Activated CD4-positive, alpha-beta memory T cell treated with anti-CD3 and anti-CD28 coated beads, Interleukin-2, amount 10 ng/mL, durations not matched to agents 7 days and 5 days (primary cell): ENCODE data around the gene PEX5. TPM values are rescaled to one million over a fixed set of nuclear protein-coding genes. Genes with fewer than 3 reads are reported as not detected.
"Not testable (repeated sequence)": the region's sequence is repeated elsewhere in the genome, so short reads cannot be mapped to it uniquely, and the experiment has no call there.

Experiments used
- CTCF ChIA-PET: fragments of 350-600 bp; sonication (Branson Sonifier 250); formaldehyde crosslinking; loops from one replicate; lab custom pipeline; 2021; ENCODE audit warnings: antibody characterized with exemption, inconsistent platforms; lab: Charles Lee
- POLR2A ChIA-PET: fragments of 350-600 bp; sonication (Branson Sonifier 250); formaldehyde crosslinking; loops from one replicate; lab custom pipeline; 2021; ENCODE audit warnings: antibody characterized with exemption; lab: Charles Lee
- DNase-seq: peaks from one replicate; pipeline ENCODE4 v3.0.0-alpha.2; 2020
- H3K27ac Mint-ChIP-seq: one replicate; pipeline ENCODE4 v1.8.0; 2021; ENCODE audit warnings: mild to moderate bottlenecking, mixed read lengths
- H3K27me3 Mint-ChIP-seq: one replicate; pipeline ENCODE4 v1.8.0; 2021; ENCODE audit warnings: mixed read lengths
- H3K36me3 Mint-ChIP-seq: one replicate; pipeline ENCODE4 v1.8.0; 2021; ENCODE audit warnings: low read depth, mixed read lengths
- H3K4me1 Mint-ChIP-seq: one replicate; pipeline ENCODE4 v1.8.0; 2021; ENCODE audit warnings: mixed read lengths
- H3K4me3 Mint-ChIP-seq: one replicate; pipeline ENCODE4 v1.8.0; 2021; ENCODE audit warnings: mild to moderate bottlenecking, mixed read lengths
- H3K9me3 Mint-ChIP-seq: one replicate; pipeline ENCODE4 v1.8.0; 2021; ENCODE audit warnings: mixed read lengths
- total RNA-seq, 2 experiments: library from RNA; stranded (reverse); gene quantifications; one replicate each; pipeline ENCODE4 v1.2.3, GENCODE V29; 2021

The PEX5 gene
- total RNA-seq, 2 experiments from 2014 or later: 15.0 to 15.4 TPM

- ChIA-PET POLR2A (no interaction called here), CTCF (no interaction called here)
- DNase-seq: no peak
- H3K4me1 Mint-ChIP-seq: no peaks in the 10 kb centered on the region
- H3K27me3 Mint-ChIP-seq: peaks cover 25% of the 10 kb centered on the region
- H3K9me3 Mint-ChIP-seq: peaks cover 42% of the 10 kb centered on the region
- H3K36me3 Mint-ChIP-seq: peaks cover 7% of the 10 kb centered on the region
- no peak overlapping the region for H3K27ac Mint-ChIP-seq
- no peak overlapping the region for H3K4me3 Mint-ChIP-seq
These were observed 19.5 kb upstream of the PEX5 start for GRCh38 chr12:7169951-7170350.

GRCh38 chr12:7171854-7172253 is 17.6 kb upstream of the PEX5 start:
- no peak for DNase-seq
- peaks cover 33% of the 10 kb centered on the region for H3K27me3 Mint-ChIP-seq
- CTCF ChIA-PET: no interaction called here
- H3K9me3 Mint-ChIP-seq: peaks cover 38% of the 10 kb centered on the region
- H3K4me3 Mint-ChIP-seq: no peak overlapping the region
- H3K4me1 Mint-ChIP-seq: no peaks in the 10 kb centered on the region
- POLR2A ChIA-PET: no interaction called here
- peaks cover 7% of the 10 kb centered on the region for H3K36me3 Mint-ChIP-seq
- H3K27ac Mint-ChIP-seq: no peak overlapping the region

GRCh38 chr12:7175493-7175892 is 14.0 kb upstream of the PEX5 start:
- DNase-seq: no peak
- H3K4me1 Mint-ChIP-seq: no peaks in the 10 kb centered on the region
- H3K36me3 Mint-ChIP-seq: no peaks in the 10 kb centered on the region
- H3K4me3 Mint-ChIP-seq: no peak overlapping the region
- ChIA-PET CTCF (no interaction called here), POLR2A (no interaction called here)
- no peak overlapping the region for H3K27ac Mint-ChIP-seq
- peaks cover 43% of the 10 kb centered on the region for H3K27me3 Mint-ChIP-seq
- peaks cover 10% of the 10 kb centered on the region for H3K9me3 Mint-ChIP-seq

DNA sequence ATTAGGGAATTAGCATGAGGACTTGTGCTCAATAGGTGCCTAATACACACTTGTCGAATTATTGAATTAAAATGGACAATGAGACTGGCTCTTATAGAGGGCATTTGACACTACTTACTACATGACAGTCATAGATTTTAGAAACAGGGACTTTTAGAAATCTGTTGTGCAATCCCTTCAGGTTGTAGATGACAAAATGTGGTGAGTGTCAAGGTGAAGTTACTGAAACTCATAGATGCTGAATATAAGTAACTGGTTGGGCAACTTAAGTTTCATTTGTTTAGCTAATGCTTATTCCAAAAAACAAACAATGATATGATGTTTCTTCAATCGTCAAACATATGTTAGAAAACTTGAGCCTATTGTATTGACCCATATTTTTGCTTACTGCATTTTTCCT is 12.9 kb upstream of the PEX5 start:
- Mint-ChIP-seq H3K9me3 (peaks cover 5% of the 10 kb centered on the region), H3K36me3 (no peaks in the 10 kb centered on the region), H3K27ac (no peak overlapping the region), H3K27me3 (peaks cover 47% of the 10 kb centered on the region), H3K4me3 (no peak overlapping the region), H3K4me1 (no peaks in the 10 kb centered on the region)
- POLR2A ChIA-PET: no interaction called here
- DNase-seq: no peak
- CTCF ChIA-PET: no interaction called here

DNA sequence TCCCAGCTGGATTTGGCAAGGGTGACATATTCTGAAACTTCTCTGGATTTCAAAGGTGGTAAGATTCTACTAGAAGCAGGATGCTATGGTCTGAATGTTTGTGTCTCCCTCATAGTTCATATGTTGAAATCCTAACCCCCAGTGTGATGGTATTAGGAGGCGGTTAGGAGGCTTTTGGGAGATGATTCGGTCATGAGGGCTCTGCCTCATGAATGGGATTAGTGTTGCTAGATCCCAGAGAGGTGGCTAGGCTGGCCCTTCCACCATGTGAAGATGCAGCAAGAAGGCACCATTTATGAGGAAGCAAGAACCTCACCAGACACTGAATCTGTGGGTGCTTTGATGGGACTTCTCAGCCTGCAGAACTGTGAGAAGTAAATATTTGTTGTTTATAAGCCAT is 11.0 kb upstream of the PEX5 start:
- CTCF ChIA-PET: no interaction called here
- no peaks in the 10 kb centered on the region for H3K4me1 Mint-ChIP-seq
- DNase-seq: no peak
- H3K36me3 Mint-ChIP-seq: no peaks in the 10 kb centered on the region
- no peak overlapping the region for H3K27ac Mint-ChIP-seq
- no peak overlapping the region for H3K4me3 Mint-ChIP-seq
- POLR2A ChIA-PET: no interaction called here
- no peaks in the 10 kb centered on the region for H3K9me3 Mint-ChIP-seq
- H3K27me3 Mint-ChIP-seq: peaks cover 42% of the 10 kb centered on the region

DNA sequence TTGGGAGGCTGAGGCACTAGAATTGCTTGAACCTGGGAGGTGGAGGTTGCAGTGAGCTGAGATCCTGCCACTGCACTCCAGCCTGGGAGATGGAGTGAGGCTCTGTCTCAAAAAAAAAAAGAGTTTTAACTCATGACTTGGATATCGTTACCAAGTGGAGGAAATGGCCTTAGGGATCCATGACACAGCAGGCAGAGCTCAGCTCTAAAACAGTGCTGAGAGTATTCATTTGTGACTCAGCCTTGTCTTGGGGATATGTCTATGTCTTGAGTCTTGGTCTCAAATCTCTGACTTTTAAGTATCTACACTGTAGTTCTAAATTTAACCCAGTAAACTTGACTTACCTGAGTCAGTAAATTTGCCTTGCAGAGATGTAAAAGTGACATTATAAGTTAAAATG is 8.8 kb upstream of the PEX5 start:
- Mint-ChIP-seq H3K36me3 (no peaks in the 10 kb centered on the region), H3K27ac (no peak overlapping the region), H3K4me3 (no peak overlapping the region), H3K9me3 (no peaks in the 10 kb centered on the region), H3K27me3 (peaks cover 25% of the 10 kb centered on the region), H3K4me1 (no peaks in the 10 kb centered on the region)
- CTCF ChIA-PET: no interaction called here
- POLR2A ChIA-PET: no interaction called here
- DNase-seq: no peak

DNA sequence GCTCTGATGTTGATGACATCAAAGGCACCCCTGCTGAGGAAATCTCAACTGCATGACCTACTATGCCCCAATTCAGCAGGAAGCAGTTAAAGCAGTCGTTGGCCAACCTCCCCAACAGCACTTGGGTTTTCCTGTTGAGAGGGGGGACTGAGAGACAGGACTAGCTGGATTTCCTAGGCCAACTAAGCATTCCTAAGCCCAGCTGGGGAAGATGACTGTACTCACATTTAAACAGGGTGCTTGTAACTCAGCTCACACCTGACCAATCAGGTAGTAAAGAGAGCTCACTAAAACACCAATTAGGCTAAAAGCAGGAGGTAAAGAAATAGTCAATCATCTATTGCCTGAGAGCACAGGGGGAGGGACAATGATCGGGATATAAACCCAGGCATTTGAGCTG is 3.4 kb upstream of the PEX5 start:
- peaks cover 22% of the 10 kb centered on the region for H3K4me1 Mint-ChIP-seq
- POLR2A ChIA-PET, H3K4me3 Mint-ChIP-seq, H3K27me3 Mint-ChIP-seq, DNase-seq, H3K36me3 Mint-ChIP-seq, H3K9me3 Mint-ChIP-seq, H3K27ac Mint-ChIP-seq: not testable (repeated sequence)
- CTCF ChIA-PET: interaction anchor here (0.7 kb wide), 1 partner anchor 216 kb away, joined by 4 read pairs; no protein-coding TSS in a partner anchor

DNA sequence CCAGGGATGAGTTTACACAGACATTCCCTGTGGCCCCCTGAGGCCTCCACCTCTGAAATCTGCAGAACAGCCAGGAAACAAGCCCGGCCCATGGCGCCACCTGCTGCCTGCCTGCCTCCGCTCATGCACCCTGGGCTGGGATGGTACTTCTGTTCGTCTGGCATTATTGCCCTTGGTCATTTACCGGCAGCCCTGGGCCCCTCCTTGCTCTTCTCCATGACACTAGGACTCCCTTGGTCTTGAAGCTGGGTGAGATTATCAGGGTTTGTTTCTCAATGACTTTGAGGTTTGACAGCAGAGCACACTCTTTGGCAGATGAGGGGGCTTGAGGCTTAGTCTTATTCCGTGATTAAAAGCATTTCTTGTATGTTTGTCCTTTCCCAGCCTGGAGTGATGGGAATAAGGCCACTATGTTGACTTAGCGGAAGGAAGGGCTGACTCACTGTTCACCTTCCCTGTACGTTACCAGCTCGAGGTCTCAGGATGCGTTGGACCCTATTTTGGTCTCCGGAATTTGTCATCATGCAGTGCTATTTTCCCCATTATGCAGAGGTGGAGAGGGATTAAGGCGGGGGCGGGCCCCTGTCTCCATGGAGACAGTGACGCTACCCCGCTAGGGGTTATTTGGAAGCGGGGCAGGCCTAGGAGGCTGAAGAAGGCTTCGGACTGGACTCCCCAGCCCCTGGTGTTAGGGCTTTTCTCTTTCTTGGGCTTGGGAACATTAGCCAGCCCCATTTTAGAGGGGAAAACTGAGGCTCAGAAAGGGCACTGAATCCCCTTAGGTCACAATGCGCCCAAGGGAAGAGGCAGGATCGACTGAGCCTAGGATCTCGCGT is 706 bp upstream of the PEX5 start:
- H3K36me3 Mint-ChIP-seq: peaks cover 15% of the 10 kb centered on the region
- peaks cover 27% of the 10 kb centered on the region for H3K4me1 Mint-ChIP-seq
- H3K27ac Mint-ChIP-seq: peak overlapping the region; percentile 84
- no peaks in the 10 kb centered on the region for H3K27me3 Mint-ChIP-seq
- ChIA-PET POLR2A (interaction anchor here (0.6 to 1.0 kb wide), 3 partner anchors 17 to 838 kb away, joined by 3 read pairs; no protein-coding TSS in a partner anchor), CTCF (interaction anchor here (0.8 kb wide), 2 partner anchors 44 to 77 kb away, joined by 4 read pairs; no protein-coding TSS in a partner anchor)
- no peaks in the 10 kb centered on the region for H3K9me3 Mint-ChIP-seq
- H3K4me3 Mint-ChIP-seq: peak overlapping the region; percentile 85
- peak; percentile 71 for DNase-seq

- Mint-ChIP-seq H3K27me3 (no peaks in the 10 kb centered on the region), H3K4me3 (peak overlapping the region; percentile 85), H3K4me1 (peaks cover 27% of the 10 kb centered on the region), H3K36me3 (peaks cover 19% of the 10 kb centered on the region), H3K27ac (no peak overlapping the region), H3K9me3 (no peaks in the 10 kb centered on the region)
- POLR2A ChIA-PET: no interaction called here
- CTCF ChIA-PET: no interaction called here
- DNase-seq: no peak
These were observed 976 bp downstream of the PEX5 start for GRCh38 chr12:7190268-7191055.

- Mint-ChIP-seq H3K27me3 (no peaks in the 10 kb centered on the region), H3K4me3 (no peak overlapping the region), H3K4me1 (peaks cover 20% of the 10 kb centered on the region), H3K9me3 (no peaks in the 10 kb centered on the region), H3K36me3 (peaks cover 19% of the 10 kb centered on the region), H3K27ac (no peak overlapping the region)
- POLR2A ChIA-PET: no interaction called here
- CTCF ChIA-PET: interaction anchor here (0.6 to 1.3 kb wide), 2 partner anchors 15 to 452 kb away, joined by 3 to 5 read pairs; no protein-coding TSS in a partner anchor
- DNase-seq: no peak
These were observed 4.2 kb downstream of the PEX5 start for GRCh38 chr12:7193674-7194073.

GRCh38 chr12:7197841-7198240 is 8.4 kb downstream of the PEX5 start:
- ChIA-PET POLR2A (no interaction called here), CTCF (interaction anchor here (0.6 kb wide), 1 partner anchor 215 kb away, joined by 3 read pairs; no protein-coding TSS in a partner anchor)
- H3K9me3 Mint-ChIP-seq: peaks cover 3% of the 10 kb centered on the region
- DNase-seq: no peak
- H3K4me3 Mint-ChIP-seq: no peak overlapping the region
- no peaks in the 10 kb centered on the region for H3K27me3 Mint-ChIP-seq
- H3K27ac Mint-ChIP-seq: no peak overlapping the region
- H3K4me1 Mint-ChIP-seq: no peaks in the 10 kb centered on the region
- peaks cover 22% of the 10 kb centered on the region for H3K36me3 Mint-ChIP-seq

- no peaks in the 10 kb centered on the region for H3K4me1 Mint-ChIP-seq
- POLR2A ChIA-PET: no interaction called here
- no peaks in the 10 kb centered on the region for H3K27me3 Mint-ChIP-seq
- no peak overlapping the region for H3K4me3 Mint-ChIP-seq
- peaks cover 20% of the 10 kb centered on the region for H3K36me3 Mint-ChIP-seq
- CTCF ChIA-PET: interaction anchor here (0.6 kb wide), 1 partner anchor 228 kb away, joined by 3 read pairs; no protein-coding TSS in a partner anchor
- DNase-seq: no peak
- no peak overlapping the region for H3K27ac Mint-ChIP-seq
- peaks cover 3% of the 10 kb centered on the region for H3K9me3 Mint-ChIP-seq
These were observed 13.6 kb downstream of the PEX5 start for GRCh38 chr12:7203109-7203508.

- Mint-ChIP-seq H3K36me3 (peaks cover 38% of the 10 kb centered on the region), H3K9me3 (peaks cover 3% of the 10 kb centered on the region)
- CTCF ChIA-PET: no interaction called here
These were observed 15.6 kb downstream of the PEX5 start for GRCh38 chr12:7205091-7205490.

More at GRCh38 chr12:7205091-7205490, 15.6 kb downstream of the PEX5 start:
- Mint-ChIP-seq H3K4me1 (no peaks in the 10 kb centered on the region), H3K27me3 (no peaks in the 10 kb centered on the region), H3K4me3 (no peak overlapping the region), H3K27ac (no peak overlapping the region)
- POLR2A ChIA-PET: interaction anchor here (1.4 kb wide), 1 partner anchor 16 kb away, joined by 3 read pairs; no protein-coding TSS in a partner anchor
- no peak for DNase-seq
